ENCODE data around the gene MYO1F. TPM values are rescaled to one million over a fixed set of nuclear protein-coding genes. Genes with fewer than 3 reads are reported as not detected.

Gene MYO1F
- total and polyA plus RNA-seq, 10 of the 15 experiments (the other 5 are each of a cell fraction or from before 2014, with no cell fraction given): 3.5 to 49.4 (median 31.3) TPM

- no peaks in the 10 kb centered on the region for H3K27me3 ChIP-seq (replicated peaks in 1 of 2; ENCODE audit: control insufficient read depth in 2 of 2, insufficient read depth in 2 of 2, low read length in 1 of 2)
- WGBS (ENCODE audit: insufficient coverage, insufficient replicate concordance, low lambda C conversion rate, missing lambda C conversion rate): 82% methylated on average over 11 of the region's 11 CpGs
- no peaks in the 10 kb centered on the region for H3K4me1 ChIP-seq (ENCODE audit: control insufficient read depth, insufficient read depth, low read length)
- H3K79me2 ChIP-seq (ENCODE audit: control insufficient read depth, insufficient read depth, low read length): peaks cover 30% of the 10 kb centered on the region
- ChIA-PET CTCF (no interaction called here), RAD21 (ENCODE audit: unreplicated experiment) (no interaction called here), SMC1A (ENCODE audit: uncharacterized antibody, unreplicated experiment) (interaction anchor here (0.6 kb wide), 1 partner anchor 20 kb away, joined by 3 read pairs; no protein-coding TSS in a partner anchor), POLR2A (no interaction called here)
- no peak for FAIRE-seq
- intact Hi-C loops (cut with micrococcal nuclease; ENCODE audit: unreplicated experiment): no loop called here
- H3K9ac ChIP-seq (ENCODE audit: control insufficient read depth, insufficient read depth, low read length): no peak overlapping the region
- no peak overlapping the region for H3K4me2 ChIP-seq (ENCODE audit: control insufficient read depth, insufficient read depth)
- BruUV-seq (replicated peaks): no TSS peak
- ATAC-seq: no peak
- no peaks in the 10 kb centered on the region for H3K9me3 ChIP-seq (replicated peaks; ENCODE audit: control insufficient read depth, insufficient read depth, low read length)
- H3K27ac ChIP-seq (ENCODE audit: control insufficient read depth, insufficient read depth): no peak overlapping the region
- TF ChIP-seq POLR2A (IDR thresholded peaks at IDR 0.05; ENCODE audit: low read depth, low read length): peak; percentile 52; the same call in 1 of the 2 replicates
- no peak for TF ChIP-seq RAD51 (IDR thresholded peaks at IDR 0.05)
- no peak overlapping the region for H3K4me3 ChIP-seq
- peaks cover 10% of the 10 kb centered on the region for H4K20me1 ChIP-seq (ENCODE audit: control insufficient read depth, insufficient read depth)
- H2AFZ ChIP-seq (ENCODE audit: control insufficient read depth, low read depth, low read length): no peak overlapping the region
- peaks cover 46 to 54% of the 10 kb centered on the region in 2 experiments for H3K36me3 ChIP-seq (ENCODE audit: control insufficient read depth in 2 of 2, insufficient read depth in 2 of 2, low read length in 1 of 2)
- in situ Hi-C loops (cut with MboI): no loop called here
- DNase-seq (ENCODE audit: low read depth, low spot score): no peak
Measured at GRCh38 chr19:8481201-8481600, 96.0 kb downstream of the MYO1F start.

DNA sequence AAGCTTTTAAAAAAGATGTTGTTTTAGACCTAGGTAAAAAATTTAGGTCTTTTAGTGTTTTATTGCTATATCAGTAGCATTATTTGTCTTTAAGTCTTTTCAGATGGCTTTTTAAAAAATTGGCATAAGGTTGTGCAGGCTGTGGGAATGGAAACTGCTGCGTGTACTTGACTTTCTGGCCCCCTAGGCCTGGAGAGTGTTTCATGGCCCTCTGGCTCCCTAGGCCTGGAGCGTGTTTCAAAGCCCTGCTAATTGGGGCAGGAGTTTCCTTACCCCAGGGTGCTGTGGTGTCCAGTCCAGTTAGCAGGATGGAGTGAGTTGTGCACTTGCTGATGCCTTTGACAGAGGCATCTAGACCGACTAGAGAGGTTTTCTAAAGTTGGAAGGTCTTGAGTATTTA is 98.6 kb downstream of the MYO1F start:
- POLR2A ChIA-PET: interaction anchor here (0.7 kb wide), 1 partner anchor 34 kb away, joined by 3 read pairs; the partner anchor contains the start of gene HNRNPM
- intact Hi-C loops (cut with micrococcal nuclease; ENCODE audit: unreplicated experiment): no loop called here
- DNase-seq (ENCODE audit: low read depth, low spot score) (no peak), ATAC-seq (no peak), FAIRE-seq (no peak)
- 56% methylated on average over 3 of the region's 3 CpGs for WGBS (ENCODE audit: insufficient coverage, insufficient replicate concordance, low lambda C conversion rate, missing lambda C conversion rate)
- RAD21 ChIA-PET (ENCODE audit: unreplicated experiment): no interaction called here
- no peak overlapping the region for H3K4me3 ChIP-seq
- BruUV-seq (replicated peaks): no TSS peak
- no peak overlapping the region for H3K27ac ChIP-seq (ENCODE audit: control insufficient read depth, insufficient read depth)
- H3K4me1 ChIP-seq (ENCODE audit: control insufficient read depth, insufficient read depth, low read length): peaks cover 15% of the 10 kb centered on the region; the same call in 1 of the 2 replicates
- no peak overlapping the region for H2AFZ ChIP-seq (ENCODE audit: control insufficient read depth, low read depth, low read length)
- CTCF ChIA-PET: interaction anchor here (1.0 to 1.1 kb wide), 2 partner anchors 8 to 100 kb away, joined by 3 read pairs; no protein-coding TSS in a partner anchor
- no peak overlapping the region for H3K4me2 ChIP-seq (ENCODE audit: control insufficient read depth, insufficient read depth)
- SMC1A ChIA-PET (ENCODE audit: uncharacterized antibody, unreplicated experiment): interaction anchor here (1.2 kb wide), 1 partner anchor 65 kb away, joined by 3 read pairs; no protein-coding TSS in a partner anchor
- no peak overlapping the region for H3K9ac ChIP-seq (ENCODE audit: control insufficient read depth, insufficient read depth, low read length)
- no peaks in the 10 kb centered on the region for H3K9me3 ChIP-seq (replicated peaks; ENCODE audit: control insufficient read depth, insufficient read depth, low read length)
- in situ Hi-C loops (cut with MboI): no loop called here
- peaks cover 10% of the 10 kb centered on the region for H4K20me1 ChIP-seq (ENCODE audit: control insufficient read depth, insufficient read depth)
- no peaks in the 10 kb centered on the region for H3K27me3 ChIP-seq (replicated peaks in 1 of 2; ENCODE audit: control insufficient read depth in 2 of 2, insufficient read depth in 2 of 2, low read length in 1 of 2)
- H3K36me3 ChIP-seq (ENCODE audit: control insufficient read depth in 2 of 2, insufficient read depth in 2 of 2, low read length in 1 of 2): peaks cover 41 to 47% of the 10 kb centered on the region in 2 experiments
- H3K79me2 ChIP-seq (ENCODE audit: control insufficient read depth, insufficient read depth, low read length): peaks cover 41% of the 10 kb centered on the region
- TF ChIP-seq NFXL1 (IDR thresholded peaks at IDR 0.05; ENCODE audit: borderline replicate concordance): no peak
- TF ChIP-seq POU2F2 (IDR thresholded peaks at IDR 0.05; ENCODE audit: borderline replicate concordance, low read depth, low read length): no peak
- no peak for TF ChIP-seq POLR2A (IDR thresholded peaks at IDR 0.05; ENCODE audit: low read depth, low read length)
- no peak for TF ChIP-seq CEBPB (IDR thresholded peaks at IDR 0.05; ENCODE audit: borderline replicate concordance in 1 of 2, low read depth in 2 of 2, low read length in 2 of 2)
- TF ChIP-seq ZNF622 (IDR thresholded peaks at IDR 0.05): no peak
- TF ChIP-seq SPI1 (IDR thresholded peaks at IDR 0.05; ENCODE audit: borderline replicate concordance, insufficient read depth, low read depth, low read length): no peak
- no peak for TF ChIP-seq LARP7 (IDR thresholded peaks at IDR 0.05)
- TF ChIP-seq CEBPZ (IDR thresholded peaks at IDR 0.05; ENCODE audit: low read depth, low read length): no peak
- TF ChIP-seq, protein P1, sequence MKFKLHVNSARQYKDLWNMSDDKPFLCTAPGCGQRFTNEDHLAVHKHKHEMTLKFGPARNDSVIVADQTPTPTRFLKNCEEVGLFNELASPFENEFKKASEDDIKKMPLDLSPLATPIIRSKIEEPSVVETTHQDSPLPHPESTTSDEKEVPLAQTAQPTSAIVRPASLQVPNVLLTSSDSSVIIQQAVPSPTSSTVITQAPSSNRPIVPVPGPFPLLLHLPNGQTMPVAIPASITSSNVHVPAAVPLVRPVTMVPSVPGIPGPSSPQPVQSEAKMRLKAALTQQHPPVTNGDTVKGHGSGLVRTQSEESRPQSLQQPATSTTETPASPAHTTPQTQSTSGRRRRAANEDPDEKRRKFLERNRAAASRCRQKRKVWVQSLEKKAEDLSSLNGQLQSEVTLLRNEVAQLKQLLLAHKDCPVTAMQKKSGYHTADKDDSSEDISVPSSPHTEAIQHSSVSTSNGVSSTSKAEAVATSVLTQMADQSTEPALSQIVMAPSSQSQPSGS (IDR thresholded peaks at IDR 0.05; ENCODE audit: low read length): no peak
- TF ChIP-seq USF2 (IDR thresholded peaks at IDR 0.05; ENCODE audit: borderline replicate concordance, low read depth, low read length): no peak
- no peak for TF ChIP-seq ASH2L (IDR thresholded peaks at IDR 0.05; ENCODE audit: borderline replicate concordance, low read depth)
- no peak for TF ChIP-seq CHD1 (IDR thresholded peaks at IDR 0.05; ENCODE audit: low read depth, low read length)
